Measurements from ENCODE around the gene EGFL6.

EGFL6 gene

GRCh38 chrX:13652287-13652793, 82.9 kb downstream of the EGFL6 start (continued):
- TF ChIP-seq ZNF148 (tag by site-specific recombination; IDR thresholded peaks at IDR 0.05; ENCODE audit: borderline replicate concordance): no peak
- TF ChIP-seq ZNF664 (tag by site-specific recombination; IDR thresholded peaks at IDR 0.05): peak; percentile 5; the same call in 1 of the 2 replicates
- no peak for TF ChIP-seq ZBTB20 (tag by site-specific recombination; IDR thresholded peaks at IDR 0.05)
- peak; percentile 81 for TF ChIP-seq ZBTB21 (tag by site-specific recombination; IDR thresholded peaks at IDR 0.05)
- no peak for TF ChIP-seq ZNF776 (tag by site-specific recombination; IDR thresholded peaks at IDR 0.05; ENCODE audit: borderline replicate concordance)
- no peak for TF ChIP-seq ZNF274 (IDR thresholded peaks at IDR 0.05; ENCODE audit: low read length)
- no peak for TF ChIP-seq ZNF274 (tag by site-specific recombination; IDR thresholded peaks at IDR 0.05; ENCODE audit: borderline replicate concordance)
- no peak for TF ChIP-seq ZNF449 (tag by site-specific recombination; IDR thresholded peaks at IDR 0.05)
- TF ChIP-seq ZSCAN16 (tag by site-specific recombination; IDR thresholded peaks at IDR 0.05): no peak
- no peak for TF ChIP-seq ZNF580 (tag by site-specific recombination; IDR thresholded peaks at IDR 0.05)
- TF ChIP-seq RBAK (tag by site-specific recombination; IDR thresholded peaks at IDR 0.05): no peak
- TF ChIP-seq ZNF175 (tag by site-specific recombination; IDR thresholded peaks at IDR 0.05): no peak
- no peak for TF ChIP-seq SETDB1 (IDR thresholded peaks at IDR 0.05; ENCODE audit: insufficient read length, low read length)
- no peak for TF ChIP-seq BCL11B (tag by site-specific recombination; IDR thresholded peaks at IDR 0.05; ENCODE audit: low read depth)
- no peak for TF ChIP-seq ZNF585B (tag by site-specific recombination; IDR thresholded peaks at IDR 0.05)
- no peak for TF ChIP-seq PRDM4 (tag by site-specific recombination; IDR thresholded peaks at IDR 0.05)
- TF ChIP-seq ZNF501 (tag by site-specific recombination; IDR thresholded peaks at IDR 0.05): no peak
- no peak for TF ChIP-seq ZNF140 (tag by site-specific recombination; IDR thresholded peaks at IDR 0.05)
- TF ChIP-seq KLF9 (tag by site-specific recombination; IDR thresholded peaks at IDR 0.05; ENCODE audit: low read depth): no peak
- TF ChIP-seq ZNF433 (tag by site-specific recombination; IDR thresholded peaks at IDR 0.05; ENCODE audit: low read depth): no peak
- TF ChIP-seq ZNF239 (tag by site-specific recombination; IDR thresholded peaks at IDR 0.05): no peak
- 0 out of 2 replicates have a peak, but pooled peaks have one; percentile 22 for TF ChIP-seq ZNF2 (tag by site-specific recombination; IDR thresholded peaks at IDR 0.05)
- no peak for TF ChIP-seq ZNF837 (tag by site-specific recombination; IDR thresholded peaks at IDR 0.05)
- no peak for TF ChIP-seq ZNF529 (tag by site-specific recombination; IDR thresholded peaks at IDR 0.05; ENCODE audit: insufficient replicate concordance)
- peak; percentile 94 for TF ChIP-seq SP7 (tag by site-specific recombination; IDR thresholded peaks at IDR 0.05)
- TF ChIP-seq YY2 (tag by site-specific recombination; IDR thresholded peaks at IDR 0.05): no peak
- TF ChIP-seq HIC1 (tag by site-specific recombination; IDR thresholded peaks at IDR 0.05): peak; percentile 86
- no peak for TF ChIP-seq ZNF248 (tag by site-specific recombination; IDR thresholded peaks at IDR 0.05)
- TF ChIP-seq REPIN1 (tag by site-specific recombination; IDR thresholded peaks at IDR 0.05; ENCODE audit: low read depth): no peak
- no peak for TF ChIP-seq ZNF266 (tag by site-specific recombination; IDR thresholded peaks at IDR 0.05; ENCODE audit: low read depth)
- peak; percentile 66; the same call in 1 of the 2 replicates for TF ChIP-seq ZNF398 (tag by site-specific recombination; IDR thresholded peaks at IDR 0.05)
- TF ChIP-seq ZNF157 (tag by site-specific recombination; IDR thresholded peaks at IDR 0.05): no peak
